SK-N-SH treated with all-trans-retinoic acid at 6 μM for 48 hours (cell line): ENCODE results near the gene SFXN5.

Experiments used
- ARNTL ChIP-seq: fragments of 450-650 bp; formaldehyde crosslinking; IDR thresholded peaks from 2 replicates; pipeline ENCODE4 v1.5.0; 2020; ENCODE audit warnings: low read depth, mild to moderate bottlenecking, moderate library complexity, borderline replicate concordance
- ISL1 ChIP-seq: fragments of 250-450 bp; sonication (Bioruptor Pico); IDR thresholded peaks from 2 replicates; pipeline ENCODE4 v2.1.2; 2022; ENCODE audit warnings: mild to moderate bottlenecking, moderate library complexity
- OSR1 ChIP-seq: fragments of 250-450 bp; sonication (Bioruptor Pico); IDR thresholded peaks from 2 replicates; pipeline ENCODE4 v1.8.0; 2022; ENCODE audit warnings: moderate library complexity, mild to moderate bottlenecking, inconsistent platforms
- RARB ChIP-seq: fragments of 250-450 bp; sonication (Bioruptor Pico); IDR thresholded peaks from 2 replicates; pipeline ENCODE4 v1.8.0; 2021; ENCODE audit warnings: mild to moderate bottlenecking, moderate library complexity
- ZFP3 ChIP-seq: fragments of 250-450 bp; sonication (Bioruptor Pico); IDR thresholded peaks from 2 replicates; pipeline ENCODE4 v1.5.0; 2020; ENCODE audit warnings: mild to moderate bottlenecking, moderate library complexity
- ZNF565 ChIP-seq: fragments of 450-650 bp; formaldehyde crosslinking; conservative IDR thresholded peaks from 2 replicates; pipeline ENCODE4 v1.5.0; 2020; ENCODE audit warnings: low read depth, mild to moderate bottlenecking, moderate library complexity
- ZNF8 ChIP-seq: fragments of 450-650 bp; formaldehyde crosslinking; IDR thresholded peaks from 2 replicates; pipeline ENCODE4 v1.5.0; 2020; ENCODE audit warnings: mild to moderate bottlenecking, moderate library complexity
- TF ChIP-seq, protein P1 (sequence below): fragments of 250-450 bp; sonication (Bioruptor Pico); IDR thresholded peaks from 2 replicates; pipeline ENCODE4 v1.8.0; 2020; ENCODE audit warnings: mild to moderate bottlenecking, moderate library complexity, borderline replicate concordance
- TF ChIP-seq, protein P2 (sequence below): fragments of 250-450 bp; sonication (Bioruptor Pico); IDR thresholded peaks from 2 replicates; pipeline ENCODE4 v1.5.1; 2021; ENCODE audit warnings: mild to moderate bottlenecking, moderate library complexity
- TF ChIP-seq, protein P3 (sequence below): fragments of 250-450 bp; sonication (Bioruptor Pico); IDR thresholded peaks from 2 replicates; pipeline ENCODE4 v1.8.0; 2021; ENCODE audit warnings: low read depth, mild to moderate bottlenecking, moderate library complexity, borderline replicate concordance
- TF ChIP-seq, protein P4 (sequence below): fragments of 250-450 bp; sonication (Bioruptor Pico); IDR thresholded peaks from 2 replicates; pipeline ENCODE4 v1.5.0; 2020; ENCODE audit warnings: mild to moderate bottlenecking, moderate library complexity

DNA sequence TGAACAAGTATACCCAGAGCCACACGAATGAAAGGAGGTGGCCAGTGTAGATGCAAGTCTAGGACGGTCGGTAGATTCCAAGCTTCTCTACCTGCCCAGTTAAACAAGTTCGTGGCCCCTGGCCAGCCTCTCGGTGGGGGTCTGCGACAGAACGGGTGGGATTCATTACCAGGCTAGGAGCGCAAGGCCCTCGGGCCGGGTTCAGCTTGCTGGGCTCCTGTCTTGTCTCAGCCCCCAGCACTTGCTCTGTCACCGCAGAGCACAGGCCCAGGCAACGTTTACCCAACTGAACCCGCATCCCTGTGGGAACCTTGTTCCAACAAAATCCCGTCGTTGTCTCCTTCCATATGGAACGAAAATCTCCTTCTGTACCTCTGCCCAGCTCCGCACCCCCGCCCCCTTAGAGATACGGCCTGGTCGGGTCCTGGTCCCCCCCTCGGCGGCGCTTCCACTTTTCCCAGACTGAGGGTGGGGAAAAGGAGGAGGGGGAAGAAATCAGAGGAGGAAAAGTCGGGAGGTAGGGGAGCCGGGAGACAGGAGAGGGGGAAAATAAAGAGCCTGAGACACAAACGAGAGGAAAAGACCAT lies 156.1 kb downstream of the SFXN5 start:
- TF ChIP-seq, protein P1, sequence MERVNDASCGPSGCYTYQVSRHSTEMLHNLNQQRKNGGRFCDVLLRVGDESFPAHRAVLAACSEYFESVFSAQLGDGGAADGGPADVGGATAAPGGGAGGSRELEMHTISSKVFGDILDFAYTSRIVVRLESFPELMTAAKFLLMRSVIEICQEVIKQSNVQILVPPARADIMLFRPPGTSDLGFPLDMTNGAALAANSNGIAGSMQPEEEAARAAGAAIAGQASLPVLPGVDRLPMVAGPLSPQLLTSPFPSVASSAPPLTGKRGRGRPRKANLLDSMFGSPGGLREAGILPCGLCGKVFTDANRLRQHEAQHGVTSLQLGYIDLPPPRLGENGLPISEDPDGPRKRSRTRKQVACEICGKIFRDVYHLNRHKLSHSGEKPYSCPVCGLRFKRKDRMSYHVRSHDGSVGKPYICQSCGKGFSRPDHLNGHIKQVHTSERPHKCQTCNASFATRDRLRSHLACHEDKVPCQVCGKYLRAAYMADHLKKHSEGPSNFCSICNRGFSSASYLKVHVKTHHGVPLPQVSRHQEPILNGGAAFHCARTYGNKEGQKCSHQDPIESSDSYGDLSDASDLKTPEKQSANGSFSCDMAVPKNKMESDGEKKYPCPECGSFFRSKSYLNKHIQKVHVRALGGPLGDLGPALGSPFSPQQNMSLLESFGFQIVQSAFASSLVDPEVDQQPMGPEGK (CRISPR knock-in tag), result no peak
- no peak for TF ChIP-seq ISL1
- no peak for TF ChIP-seq ZFP3 (CRISPR knock-in tag)
- TF ChIP-seq RARB (CRISPR knock-in tag), result no peak
- TF ChIP-seq, protein P2, sequence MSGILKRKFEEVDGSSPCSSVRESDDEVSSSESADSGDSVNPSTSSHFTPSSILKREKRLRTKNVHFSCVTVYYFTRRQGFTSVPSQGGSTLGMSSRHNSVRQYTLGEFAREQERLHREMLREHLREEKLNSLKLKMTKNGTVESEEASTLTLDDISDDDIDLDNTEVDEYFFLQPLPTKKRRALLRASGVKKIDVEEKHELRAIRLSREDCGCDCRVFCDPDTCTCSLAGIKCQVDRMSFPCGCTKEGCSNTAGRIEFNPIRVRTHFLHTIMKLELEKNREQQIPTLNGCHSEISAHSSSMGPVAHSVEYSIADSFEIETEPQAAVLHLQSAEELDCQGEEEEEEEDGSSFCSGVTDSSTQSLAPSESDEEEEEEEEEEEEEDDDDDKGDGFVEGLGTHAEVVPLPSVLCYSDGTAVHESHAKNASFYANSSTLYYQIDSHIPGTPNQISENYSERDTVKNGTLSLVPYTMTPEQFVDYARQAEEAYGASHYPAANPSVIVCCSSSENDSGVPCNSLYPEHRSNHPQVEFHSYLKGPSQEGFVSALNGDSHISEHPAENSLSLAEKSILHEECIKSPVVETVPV (CRISPR knock-in tag), result no peak
- no peak for TF ChIP-seq ARNTL (CRISPR knock-in tag)
- TF ChIP-seq, protein P3, sequence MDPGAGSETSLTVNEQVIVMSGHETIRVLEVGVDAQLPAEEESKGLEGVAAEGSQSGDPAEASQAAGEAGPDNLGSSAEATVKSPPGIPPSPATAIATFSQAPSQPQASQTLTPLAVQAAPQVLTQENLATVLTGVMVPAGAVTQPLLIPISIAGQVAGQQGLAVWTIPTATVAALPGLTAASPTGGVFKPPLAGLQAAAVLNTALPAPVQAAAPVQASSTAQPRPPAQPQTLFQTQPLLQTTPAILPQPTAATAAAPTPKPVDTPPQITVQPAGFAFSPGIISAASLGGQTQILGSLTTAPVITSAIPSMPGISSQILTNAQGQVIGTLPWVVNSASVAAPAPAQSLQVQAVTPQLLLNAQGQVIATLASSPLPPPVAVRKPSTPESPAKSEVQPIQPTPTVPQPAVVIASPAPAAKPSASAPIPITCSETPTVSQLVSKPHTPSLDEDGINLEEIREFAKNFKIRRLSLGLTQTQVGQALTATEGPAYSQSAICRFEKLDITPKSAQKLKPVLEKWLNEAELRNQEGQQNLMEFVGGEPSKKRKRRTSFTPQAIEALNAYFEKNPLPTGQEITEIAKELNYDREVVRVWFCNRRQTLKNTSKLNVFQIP (CRISPR knock-in tag), result no peak
- TF ChIP-seq OSR1, result no peak
- TF ChIP-seq ZNF8 (CRISPR knock-in tag), result no peak
- TF ChIP-seq, protein P4, sequence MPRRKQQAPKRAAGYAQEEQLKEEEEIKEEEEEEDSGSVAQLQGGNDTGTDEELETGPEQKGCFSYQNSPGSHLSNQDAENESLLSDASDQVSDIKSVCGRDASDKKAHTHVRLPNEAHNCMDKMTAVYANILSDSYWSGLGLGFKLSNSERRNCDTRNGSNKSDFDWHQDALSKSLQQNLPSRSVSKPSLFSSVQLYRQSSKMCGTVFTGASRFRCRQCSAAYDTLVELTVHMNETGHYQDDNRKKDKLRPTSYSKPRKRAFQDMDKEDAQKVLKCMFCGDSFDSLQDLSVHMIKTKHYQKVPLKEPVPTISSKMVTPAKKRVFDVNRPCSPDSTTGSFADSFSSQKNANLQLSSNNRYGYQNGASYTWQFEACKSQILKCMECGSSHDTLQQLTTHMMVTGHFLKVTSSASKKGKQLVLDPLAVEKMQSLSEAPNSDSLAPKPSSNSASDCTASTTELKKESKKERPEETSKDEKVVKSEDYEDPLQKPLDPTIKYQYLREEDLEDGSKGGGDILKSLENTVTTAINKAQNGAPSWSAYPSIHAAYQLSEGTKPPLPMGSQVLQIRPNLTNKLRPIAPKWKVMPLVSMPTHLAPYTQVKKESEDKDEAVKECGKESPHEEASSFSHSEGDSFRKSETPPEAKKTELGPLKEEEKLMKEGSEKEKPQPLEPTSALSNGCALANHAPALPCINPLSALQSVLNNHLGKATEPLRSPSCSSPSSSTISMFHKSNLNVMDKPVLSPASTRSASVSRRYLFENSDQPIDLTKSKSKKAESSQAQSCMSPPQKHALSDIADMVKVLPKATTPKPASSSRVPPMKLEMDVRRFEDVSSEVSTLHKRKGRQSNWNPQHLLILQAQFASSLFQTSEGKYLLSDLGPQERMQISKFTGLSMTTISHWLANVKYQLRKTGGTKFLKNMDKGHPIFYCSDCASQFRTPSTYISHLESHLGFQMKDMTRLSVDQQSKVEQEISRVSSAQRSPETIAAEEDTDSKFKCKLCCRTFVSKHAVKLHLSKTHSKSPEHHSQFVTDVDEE (CRISPR knock-in tag), result no peak
- TF ChIP-seq ZNF565 (CRISPR knock-in tag), result no peak
